ENCODE results near the gene CPSF2. TPM values are rescaled to one million over a fixed set of nuclear protein-coding genes. Genes with fewer than 3 reads are reported as not detected.
A peak's percentile ranks its signal among the peaks of the same experiment; 100 is the strongest.

Gene CPSF2
- polyA plus RNA-seq, 1 donor, result 32.0 TPM

- no peak overlapping the region for H3K27ac ChIP-seq (ENCODE audit: low read length)
- H3K4me1 ChIP-seq (ENCODE audit: control insufficient read depth, insufficient read depth, low read length), result peaks cover 3% of the 10 kb centered on the region
- no peaks in the 10 kb centered on the region for H3K36me3 ChIP-seq (ENCODE audit: control insufficient read depth, insufficient read depth, low read length)
- DNase-seq, result peak in 1 of 2 donors; percentile 14
- no peaks in the 10 kb centered on the region for H3K27me3 ChIP-seq (ENCODE audit: control insufficient read depth, insufficient read depth, low read length)
- no CpG with 5 or more reads among the region's 11 CpGs for WGBS (ENCODE audit: insufficient coverage, low lambda C conversion rate)
- H3K9me3 ChIP-seq (ENCODE audit: control insufficient read depth, low read depth, low read length), result no peaks in the 10 kb centered on the region
- H3K4me3 ChIP-seq (ENCODE audit: low read length), result no peak overlapping the region
Measured at GRCh38 chr14:92108345-92109254, 13.2 kb upstream of the CPSF2 start.

- 79% methylated on average over 3 of the region's 5 CpGs for WGBS (ENCODE audit: insufficient coverage, low lambda C conversion rate)
- Histone ChIP-seq H3K4me1 (ENCODE audit: control insufficient read depth, insufficient read depth, low read length) (peaks cover 3% of the 10 kb centered on the region), H3K27ac (ENCODE audit: low read length) (no peak overlapping the region), H3K36me3 (ENCODE audit: control insufficient read depth, insufficient read depth, low read length) (no peaks in the 10 kb centered on the region), H3K9me3 (ENCODE audit: control insufficient read depth, low read depth, low read length) (no peaks in the 10 kb centered on the region), H3K27me3 (ENCODE audit: control insufficient read depth, insufficient read depth, low read length) (no peaks in the 10 kb centered on the region), H3K4me3 (ENCODE audit: low read length) (no peak overlapping the region)
- no peak for DNase-seq
Measured at GRCh38 chr14:92109490-92109889, 12.3 kb upstream of the CPSF2 start.

GRCh38 chr14:92121207-92121669, 531 bp upstream of the CPSF2 start:
- peaks cover 8% of the 10 kb centered on the region for H3K36me3 ChIP-seq (ENCODE audit: control insufficient read depth, insufficient read depth, low read length)
- H3K9me3 ChIP-seq (ENCODE audit: control insufficient read depth, low read depth, low read length), result no peaks in the 10 kb centered on the region
- peak overlapping the region; percentile 97 for H3K4me3 ChIP-seq (ENCODE audit: low read length)
- H3K27ac ChIP-seq (ENCODE audit: low read length), result peak overlapping the region; percentile 85
- peak in 1 of 2 donors; percentile 9 for DNase-seq
- H3K27me3 ChIP-seq (ENCODE audit: control insufficient read depth, insufficient read depth, low read length), result no peaks in the 10 kb centered on the region
- WGBS (ENCODE audit: insufficient coverage, low lambda C conversion rate), result no CpG with 5 or more reads among the region's 36 CpGs
- peaks cover 5% of the 10 kb centered on the region for H3K4me1 ChIP-seq (ENCODE audit: control insufficient read depth, insufficient read depth, low read length)

GRCh38 chr14:92122351-92122677, 545 bp downstream of the CPSF2 start:
- Histone ChIP-seq H3K27me3 (ENCODE audit: control insufficient read depth, insufficient read depth, low read length) (no peaks in the 10 kb centered on the region), H3K4me1 (ENCODE audit: control insufficient read depth, insufficient read depth, low read length) (peaks cover 5% of the 10 kb centered on the region), H3K27ac (ENCODE audit: low read length) (peak overlapping the region; percentile 85), H3K9me3 (ENCODE audit: control insufficient read depth, low read depth, low read length) (no peaks in the 10 kb centered on the region), H3K36me3 (ENCODE audit: control insufficient read depth, insufficient read depth, low read length) (peaks cover 11% of the 10 kb centered on the region), H3K4me3 (ENCODE audit: low read length) (peak overlapping the region; percentile 97)
- DNase-seq, result no peak
- no CpG with 5 or more reads among the region's 22 CpGs for WGBS (ENCODE audit: insufficient coverage, low lambda C conversion rate)

- 11% methylated on average over 1 of the region's 9 CpGs for WGBS (ENCODE audit: insufficient coverage, low lambda C conversion rate)
- Histone ChIP-seq H3K27ac (ENCODE audit: low read length) (no peak overlapping the region), H3K4me1 (ENCODE audit: control insufficient read depth, insufficient read depth, low read length) (peaks cover 5% of the 10 kb centered on the region), H3K36me3 (ENCODE audit: control insufficient read depth, insufficient read depth, low read length) (peaks cover 15% of the 10 kb centered on the region), H3K27me3 (ENCODE audit: control insufficient read depth, insufficient read depth, low read length) (no peaks in the 10 kb centered on the region), H3K9me3 (ENCODE audit: control insufficient read depth, low read depth, low read length) (no peaks in the 10 kb centered on the region), H3K4me3 (ENCODE audit: low read length) (peak overlapping the region; percentile 97)
- DNase-seq, result no peak
Measured at GRCh38 chr14:92122761-92123160, 992 bp downstream of the CPSF2 start.

- no peaks in the 10 kb centered on the region for H3K27me3 ChIP-seq (ENCODE audit: control insufficient read depth, insufficient read depth, low read length)
- no peak for DNase-seq
- no peak overlapping the region for H3K4me3 ChIP-seq (ENCODE audit: low read length)
- peaks cover 39% of the 10 kb centered on the region for H3K36me3 ChIP-seq (ENCODE audit: control insufficient read depth, insufficient read depth, low read length)
- H3K27ac ChIP-seq (ENCODE audit: low read length), result no peak overlapping the region
- no peaks in the 10 kb centered on the region for H3K9me3 ChIP-seq (ENCODE audit: control insufficient read depth, low read depth, low read length)
- H3K4me1 ChIP-seq (ENCODE audit: control insufficient read depth, insufficient read depth, low read length), result no peaks in the 10 kb centered on the region
- WGBS (ENCODE audit: insufficient coverage, low lambda C conversion rate), result 43% methylated on average over 1 of the region's 1 CpG
Measured at GRCh38 chr14:92134456-92134855, 12.7 kb downstream of the CPSF2 start.

- no peaks in the 10 kb centered on the region for H3K4me1 ChIP-seq (ENCODE audit: control insufficient read depth, insufficient read depth, low read length)
- DNase-seq, result peak; percentile 11 to 41
Measured at GRCh38 chr14:92135269-92135668, 13.5 kb downstream of the CPSF2 start.

GRCh38 chr14:92143309-92143708, 21.5 kb downstream of the CPSF2 start:
- no CpG with 5 or more reads among the region's 4 CpGs for WGBS (ENCODE audit: insufficient coverage, low lambda C conversion rate)
- no peak for DNase-seq
- H3K36me3 ChIP-seq (ENCODE audit: control insufficient read depth, insufficient read depth, low read length), result peaks cover 57% of the 10 kb centered on the region

More at GRCh38 chr14:92135269-92135668, 13.5 kb downstream of the CPSF2 start:
- no peak overlapping the region for H3K27ac ChIP-seq (ENCODE audit: low read length)
- H3K9me3 ChIP-seq (ENCODE audit: control insufficient read depth, low read depth, low read length), result no peaks in the 10 kb centered on the region
- no peak overlapping the region for H3K4me3 ChIP-seq (ENCODE audit: low read length)
- H3K27me3 ChIP-seq (ENCODE audit: control insufficient read depth, insufficient read depth, low read length), result no peaks in the 10 kb centered on the region
- peaks cover 34% of the 10 kb centered on the region for H3K36me3 ChIP-seq (ENCODE audit: control insufficient read depth, insufficient read depth, low read length)
- 75% methylated on average over 1 of the region's 1 CpG for WGBS (ENCODE audit: insufficient coverage, low lambda C conversion rate)

GRCh38 chr14:92143962-92144361, 22.2 kb downstream of the CPSF2 start:
- H3K9me3 ChIP-seq (ENCODE audit: control insufficient read depth, low read depth, low read length), result no peaks in the 10 kb centered on the region
- no peak overlapping the region for H3K4me3 ChIP-seq (ENCODE audit: low read length)
- no peaks in the 10 kb centered on the region for H3K4me1 ChIP-seq (ENCODE audit: control insufficient read depth, insufficient read depth, low read length)
- no peaks in the 10 kb centered on the region for H3K27me3 ChIP-seq (ENCODE audit: control insufficient read depth, insufficient read depth, low read length)
- H3K36me3 ChIP-seq (ENCODE audit: control insufficient read depth, insufficient read depth, low read length), result peaks cover 61% of the 10 kb centered on the region
- DNase-seq, result no peak
- no peak overlapping the region for H3K27ac ChIP-seq (ENCODE audit: low read length)
- WGBS (ENCODE audit: insufficient coverage, low lambda C conversion rate), result 93% methylated on average over 2 of the region's 3 CpGs

More at GRCh38 chr14:92143309-92143708, 21.5 kb downstream of the CPSF2 start:
- Histone ChIP-seq H3K27me3 (ENCODE audit: control insufficient read depth, insufficient read depth, low read length) (no peaks in the 10 kb centered on the region), H3K27ac (ENCODE audit: low read length) (no peak overlapping the region), H3K9me3 (ENCODE audit: control insufficient read depth, low read depth, low read length) (no peaks in the 10 kb centered on the region), H3K4me1 (ENCODE audit: control insufficient read depth, insufficient read depth, low read length) (no peaks in the 10 kb centered on the region), H3K4me3 (ENCODE audit: low read length) (no peak overlapping the region)

- H3K36me3 ChIP-seq (ENCODE audit: control insufficient read depth, insufficient read depth, low read length), result peaks cover 63% of the 10 kb centered on the region
- no peaks in the 10 kb centered on the region for H3K9me3 ChIP-seq (ENCODE audit: control insufficient read depth, low read depth, low read length)
Measured at GRCh38 chr14:92144708-92145107, 22.9 kb downstream of the CPSF2 start.

More at GRCh38 chr14:92144708-92145107, 22.9 kb downstream of the CPSF2 start:
- WGBS (ENCODE audit: insufficient coverage, low lambda C conversion rate), result no CpG with 5 or more reads among the region's 2 CpGs
- Histone ChIP-seq H3K27me3 (ENCODE audit: control insufficient read depth, insufficient read depth, low read length) (no peaks in the 10 kb centered on the region), H3K4me3 (ENCODE audit: low read length) (no peak overlapping the region), H3K27ac (ENCODE audit: low read length) (no peak overlapping the region), H3K4me1 (ENCODE audit: control insufficient read depth, insufficient read depth, low read length) (no peaks in the 10 kb centered on the region)
- no peak for DNase-seq

All from large intestine (tissue), 3 donors.